ENCODE results near the gene PLIN5.
"Not testable (repeated sequence)": the region's sequence is repeated elsewhere in the genome, so short reads cannot be mapped to it uniquely, and the experiment has no call there.

The PLIN5 gene

DNA sequence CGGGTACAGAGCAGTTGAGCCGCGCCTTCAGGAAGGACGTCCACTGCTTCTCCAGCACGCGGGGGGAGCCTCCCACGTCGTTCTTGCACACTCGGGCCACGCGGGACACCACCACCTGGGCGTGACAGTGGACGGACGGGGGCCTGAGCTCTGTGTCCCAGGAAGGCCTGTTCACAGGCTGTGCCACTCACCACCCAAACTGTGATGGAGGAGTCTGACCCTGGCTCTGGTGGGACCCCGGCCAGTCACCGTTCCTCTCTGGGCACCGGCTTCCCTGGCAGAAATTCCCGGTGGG is 17.4 kb upstream of the PLIN5 start:
- peaks cover 46% of the 10 kb centered on the region for H3K27me3 ChIP-seq (replicated peaks; ENCODE audit: control insufficient read depth, insufficient read depth, low read length)
- no peaks in the 10 kb centered on the region for H3K9me3 ChIP-seq (ENCODE audit: control insufficient read depth, low read length)
- H3K9ac ChIP-seq (ENCODE audit: low read length) = no peak overlapping the region
- no peaks in the 10 kb centered on the region for H3K36me3 ChIP-seq (ENCODE audit: control insufficient read depth, insufficient read depth, low read length, severe bottlenecking)
- DNase-seq (ENCODE audit: low read depth) = no peak
- H3K4me1 ChIP-seq (ENCODE audit: control insufficient read depth, insufficient read depth, low read length) = no peaks in the 10 kb centered on the region
- no peak overlapping the region for H3K4me3 ChIP-seq (ENCODE audit: low read length)

DNA sequence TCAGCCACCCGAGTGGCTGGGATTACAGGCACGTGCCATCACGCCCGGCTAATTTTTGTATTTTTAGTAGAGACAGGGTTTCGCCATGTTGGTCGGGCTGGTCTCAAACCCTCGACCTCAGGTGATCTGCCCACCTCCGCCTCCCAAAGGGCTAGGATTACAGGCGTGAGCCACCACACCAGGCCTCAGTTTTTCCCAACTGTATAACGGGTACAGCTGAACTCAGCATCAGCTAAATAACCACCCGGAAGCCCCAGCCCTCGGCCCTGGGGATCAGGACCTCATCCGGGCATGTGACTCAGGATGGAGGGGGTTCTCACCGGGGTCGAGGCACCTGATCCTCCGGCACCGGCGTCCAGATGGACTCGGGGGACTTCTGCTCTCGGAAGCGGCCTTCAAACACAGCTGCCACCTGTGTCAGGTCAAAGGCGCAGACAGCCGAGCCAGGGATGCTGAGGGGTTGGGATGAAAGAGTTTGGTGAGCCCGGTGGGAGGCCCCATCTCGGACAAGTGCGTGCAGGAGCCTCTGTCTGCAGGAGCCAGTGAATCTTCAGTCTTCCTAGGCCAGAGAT is 15.5 kb upstream of the PLIN5 start:
- Histone ChIP-seq H3K9ac (ENCODE audit: low read length) (no peak overlapping the region), H3K4me3 (ENCODE audit: low read length) (no peak overlapping the region), H3K4me1 (ENCODE audit: control insufficient read depth, insufficient read depth, low read length) (no peaks in the 10 kb centered on the region), H3K27me3 (replicated peaks; ENCODE audit: control insufficient read depth, insufficient read depth, low read length) (peaks cover 36% of the 10 kb centered on the region), H3K36me3 (ENCODE audit: control insufficient read depth, insufficient read depth, low read length, severe bottlenecking) (no peaks in the 10 kb centered on the region), H3K9me3 (ENCODE audit: control insufficient read depth, low read length) (no peaks in the 10 kb centered on the region)
- no peak for DNase-seq (ENCODE audit: low read depth)

DNA sequence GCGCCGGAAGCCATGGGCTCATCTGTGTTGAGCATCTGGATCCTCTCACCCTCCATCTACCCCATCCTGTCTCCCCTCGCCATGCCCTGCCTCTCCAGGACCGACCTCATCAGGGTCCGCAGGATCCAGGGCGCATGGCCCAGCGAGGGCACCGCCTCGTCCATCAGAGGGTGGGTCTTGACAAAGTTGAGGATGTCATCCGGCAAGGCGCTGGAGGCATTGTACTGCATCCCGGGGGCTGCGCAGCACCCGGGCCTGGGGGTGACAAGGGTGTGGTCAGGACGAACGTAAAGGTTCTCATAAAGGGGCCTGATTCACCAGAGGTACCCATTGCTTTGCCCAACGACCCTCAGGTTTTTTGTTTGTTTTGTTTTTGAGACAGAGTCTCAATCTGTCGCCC is 15.0 kb upstream of the PLIN5 start:
- Histone ChIP-seq H3K4me3 (ENCODE audit: low read length) (no peak overlapping the region), H3K36me3 (ENCODE audit: control insufficient read depth, insufficient read depth, low read length, severe bottlenecking) (no peaks in the 10 kb centered on the region), H3K27me3 (replicated peaks; ENCODE audit: control insufficient read depth, insufficient read depth, low read length) (peaks cover 31% of the 10 kb centered on the region), H3K4me1 (ENCODE audit: control insufficient read depth, insufficient read depth, low read length) (no peaks in the 10 kb centered on the region), H3K9me3 (ENCODE audit: control insufficient read depth, low read length) (no peaks in the 10 kb centered on the region), H3K9ac (ENCODE audit: low read length) (no peak overlapping the region)
- DNase-seq (ENCODE audit: low read depth) = no peak

DNA sequence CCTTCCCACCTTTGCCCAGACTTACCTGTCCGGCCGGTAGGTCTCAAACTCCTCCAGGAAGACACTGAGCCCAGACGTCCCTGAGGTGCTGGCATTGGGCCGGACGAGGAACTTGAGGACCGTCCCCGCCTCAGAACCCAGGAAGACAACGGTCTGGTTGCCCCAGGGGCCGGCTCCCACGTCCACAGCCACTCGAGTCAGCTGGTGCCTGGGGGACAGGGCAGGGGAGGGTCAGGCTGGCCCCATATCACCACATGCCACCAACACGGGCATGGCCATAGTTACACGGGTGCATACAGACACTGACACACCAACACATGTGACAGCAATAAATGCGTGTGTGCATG is 13.2 kb upstream of the PLIN5 start:
- H3K4me1 ChIP-seq (ENCODE audit: control insufficient read depth, insufficient read depth, low read length) = no peaks in the 10 kb centered on the region
- peaks cover 17% of the 10 kb centered on the region for H3K27me3 ChIP-seq (replicated peaks; ENCODE audit: control insufficient read depth, insufficient read depth, low read length)
- no peaks in the 10 kb centered on the region for H3K9me3 ChIP-seq (ENCODE audit: control insufficient read depth, low read length)
- H3K4me3 ChIP-seq (ENCODE audit: low read length) = no peak overlapping the region
- no peaks in the 10 kb centered on the region for H3K36me3 ChIP-seq (ENCODE audit: control insufficient read depth, insufficient read depth, low read length, severe bottlenecking)
- H3K9ac ChIP-seq (ENCODE audit: low read length) = no peak overlapping the region
- DNase-seq (ENCODE audit: low read depth) = no peak

DNA sequence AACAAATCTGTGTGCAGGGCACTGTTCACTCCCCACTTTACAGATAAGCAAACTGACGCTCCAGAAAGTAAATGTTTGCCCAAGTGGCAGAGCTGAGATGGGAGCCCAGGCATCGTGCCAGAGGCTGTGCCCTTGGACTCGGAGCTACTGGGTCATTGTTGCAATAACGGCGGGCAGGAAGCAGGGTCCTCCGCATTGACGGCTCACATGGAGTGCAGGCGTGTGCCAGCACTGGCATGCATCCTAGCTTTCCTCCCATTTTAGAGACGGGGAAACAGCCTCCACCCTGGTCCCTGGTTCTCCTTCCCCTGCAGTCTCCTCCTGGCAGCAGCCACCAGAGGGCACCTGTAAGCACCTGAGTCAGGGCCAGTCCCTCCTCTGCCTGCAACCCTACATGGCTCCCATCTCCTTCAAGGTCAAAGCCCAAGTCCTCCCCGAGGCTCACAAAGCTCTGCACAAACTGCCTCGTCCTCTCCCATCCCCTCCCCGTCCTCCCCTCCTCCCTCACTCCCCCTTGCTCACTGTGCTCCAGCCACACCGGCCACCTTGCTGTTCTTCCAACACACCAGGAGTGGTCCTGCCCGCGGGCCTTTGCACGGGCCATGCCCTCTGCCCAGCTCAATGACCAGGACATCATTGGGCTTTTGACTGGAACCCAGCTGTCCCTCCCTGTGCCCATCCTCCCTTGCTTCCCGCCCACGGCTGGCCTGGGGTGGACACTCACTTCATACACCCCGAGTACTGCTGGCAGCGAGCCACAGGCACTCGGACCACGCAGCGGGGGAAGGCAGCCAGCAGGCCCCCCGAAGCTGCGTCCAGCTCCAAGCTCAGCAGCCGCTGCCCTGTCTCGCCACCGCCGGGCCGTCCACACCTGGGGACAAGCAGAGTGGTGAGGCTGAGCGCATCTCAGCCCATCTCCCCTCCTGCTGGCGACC is 12.5 kb upstream of the PLIN5 start:
- H3K27me3 ChIP-seq (replicated peaks; ENCODE audit: control insufficient read depth, insufficient read depth, low read length) = peaks cover 17% of the 10 kb centered on the region
- H3K9me3 ChIP-seq (ENCODE audit: control insufficient read depth, low read length) = no peaks in the 10 kb centered on the region
- no peaks in the 10 kb centered on the region for H3K36me3 ChIP-seq (ENCODE audit: control insufficient read depth, insufficient read depth, low read length, severe bottlenecking)
- no peak overlapping the region for H3K9ac ChIP-seq (ENCODE audit: low read length)
- peak; percentile 6 for DNase-seq (ENCODE audit: low read depth)
- H3K4me3 ChIP-seq (ENCODE audit: low read length) = no peak overlapping the region
- H3K4me1 ChIP-seq (ENCODE audit: control insufficient read depth, insufficient read depth, low read length) = no peaks in the 10 kb centered on the region

DNA sequence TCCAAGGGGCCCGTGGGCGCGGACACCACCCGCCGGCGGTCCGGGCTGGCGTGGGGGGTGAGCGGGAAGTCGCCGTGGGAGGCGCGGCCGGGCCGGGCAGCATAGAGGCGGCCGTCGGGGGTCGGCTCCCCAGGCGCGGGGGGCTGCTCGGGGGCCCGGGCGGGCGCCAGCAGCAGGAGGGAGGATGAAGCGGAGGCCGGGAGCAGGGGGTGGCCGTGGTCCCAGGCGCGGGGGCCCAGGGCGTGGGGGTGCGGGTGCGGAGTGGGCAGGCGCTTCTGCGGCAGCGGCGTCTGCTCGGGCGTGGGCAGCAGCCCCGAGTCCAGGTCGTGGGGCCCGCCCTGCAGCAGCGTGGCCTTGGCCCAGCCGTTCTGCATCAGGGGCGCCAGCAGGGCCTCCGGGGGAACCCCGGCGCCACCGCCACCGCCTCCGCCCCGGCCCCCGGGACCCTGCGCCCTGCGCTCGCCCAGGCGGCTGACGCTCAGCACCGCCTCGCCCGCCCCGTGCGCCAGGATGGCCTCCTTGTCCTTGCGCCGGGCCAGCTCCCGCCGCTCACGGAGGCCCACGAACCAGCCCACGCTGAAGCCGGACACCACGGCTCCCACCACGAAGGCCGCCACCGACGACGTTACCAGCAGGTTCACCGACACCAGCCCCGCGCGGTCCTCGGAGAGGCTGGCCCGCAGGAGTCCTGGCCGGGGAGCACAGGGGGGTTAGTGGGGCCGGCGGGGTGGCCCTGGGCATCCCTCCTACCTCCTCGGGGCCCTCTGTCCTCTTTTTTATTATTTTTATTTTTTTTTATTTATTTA is 9.0 kb upstream of the PLIN5 start:
- H3K4me3 ChIP-seq (ENCODE audit: low read length) = no peak overlapping the region
- H3K27me3 ChIP-seq (replicated peaks; ENCODE audit: control insufficient read depth, insufficient read depth, low read length) = peaks cover 9% of the 10 kb centered on the region
- H3K9ac ChIP-seq (ENCODE audit: low read length) = no peak overlapping the region
- DNase-seq (ENCODE audit: low read depth) = no peak
- H3K9me3 ChIP-seq (ENCODE audit: control insufficient read depth, low read length) = peaks cover 4% of the 10 kb centered on the region
- no peaks in the 10 kb centered on the region for H3K36me3 ChIP-seq (ENCODE audit: control insufficient read depth, insufficient read depth, low read length, severe bottlenecking)
- peaks cover 9% of the 10 kb centered on the region for H3K4me1 ChIP-seq (ENCODE audit: control insufficient read depth, insufficient read depth, low read length)

DNA sequence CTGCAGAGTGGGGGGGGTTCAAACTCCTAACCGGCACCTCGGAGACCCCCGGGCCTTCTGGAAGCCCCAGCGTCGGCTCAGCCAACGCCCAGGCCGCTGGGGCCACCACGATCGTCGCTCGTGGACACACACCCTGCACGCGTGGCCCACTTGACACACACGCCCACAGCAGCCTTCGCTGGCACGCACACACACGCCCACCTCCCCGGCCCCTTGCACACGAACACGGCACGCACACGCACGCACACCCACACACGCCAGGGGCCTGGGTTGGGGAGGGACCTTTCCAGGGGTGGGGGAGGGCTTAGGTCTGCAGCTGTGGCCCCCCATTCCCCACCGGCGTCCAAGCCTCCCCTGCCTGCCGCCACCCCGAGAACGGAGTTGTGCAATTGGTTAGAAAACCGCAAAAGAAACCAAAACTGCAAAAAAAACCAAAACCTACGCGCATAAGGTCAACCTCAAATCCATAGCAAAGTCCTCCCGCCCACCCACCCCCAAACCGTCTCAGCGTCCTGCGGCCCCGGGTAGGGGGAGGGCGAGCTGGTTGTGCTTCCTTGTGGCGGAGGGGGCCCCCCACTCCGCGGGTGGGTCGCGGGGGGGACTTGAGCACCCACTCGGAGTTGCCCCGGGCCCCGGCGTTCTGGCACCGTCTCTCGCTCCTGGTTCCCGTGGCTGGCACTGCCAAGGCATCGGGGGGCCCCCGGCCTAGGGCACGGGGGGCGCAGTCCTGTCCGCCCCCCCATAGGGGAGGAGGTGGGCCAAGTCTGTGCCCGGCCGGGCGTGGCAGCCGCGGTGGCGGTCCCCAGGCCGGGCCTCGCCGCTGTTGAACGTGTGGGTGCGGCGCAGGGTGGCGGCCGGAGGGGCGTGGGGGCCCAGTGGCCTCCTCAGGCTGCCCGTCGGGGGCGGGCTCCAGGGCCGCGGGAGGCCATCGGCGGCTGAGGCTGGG is 8.1 kb upstream of the PLIN5 start:
- DNase-seq (ENCODE audit: low read depth) = no peak

DNA sequence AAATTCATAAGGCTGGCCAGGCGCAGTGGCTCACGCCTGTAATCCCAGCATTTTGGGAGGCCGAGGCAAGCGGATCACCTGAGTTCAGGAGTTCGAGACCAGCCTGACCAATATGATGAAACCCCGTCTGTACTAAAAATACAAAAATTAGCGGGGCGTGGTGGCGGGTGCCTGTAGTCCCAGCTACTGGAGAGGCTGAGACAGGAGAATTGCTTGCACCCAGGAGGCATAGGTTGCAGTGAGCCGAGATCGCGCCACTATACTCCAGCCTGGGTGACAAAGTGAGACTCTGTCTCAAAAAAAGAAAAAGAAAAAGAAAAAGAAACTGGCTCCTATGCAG is 6.8 kb upstream of the PLIN5 start:
- not testable (repeated sequence) for DNase-seq (ENCODE audit: low read depth); H3K9ac ChIP-seq (ENCODE audit: low read length); H3K36me3 ChIP-seq (ENCODE audit: control insufficient read depth, insufficient read depth, low read length, severe bottlenecking); H3K9me3 ChIP-seq (ENCODE audit: control insufficient read depth, low read length); H3K4me3 ChIP-seq (ENCODE audit: low read length)
- Histone ChIP-seq H3K4me1 (ENCODE audit: control insufficient read depth, insufficient read depth, low read length) (peaks cover 13% of the 10 kb centered on the region), H3K27me3 (replicated peaks; ENCODE audit: control insufficient read depth, insufficient read depth, low read length) (peaks cover 21% of the 10 kb centered on the region)

More for the DNA sequence above, 8.1 kb upstream of the PLIN5 start:
- Histone ChIP-seq H3K27me3 (replicated peaks; ENCODE audit: control insufficient read depth, insufficient read depth, low read length) (peaks cover 13% of the 10 kb centered on the region), H3K9ac (ENCODE audit: low read length) (no peak overlapping the region), H3K4me3 (ENCODE audit: low read length) (no peak overlapping the region), H3K4me1 (ENCODE audit: control insufficient read depth, insufficient read depth, low read length) (peaks cover 9% of the 10 kb centered on the region), H3K36me3 (ENCODE audit: control insufficient read depth, insufficient read depth, low read length, severe bottlenecking) (no peaks in the 10 kb centered on the region), H3K9me3 (ENCODE audit: control insufficient read depth, low read length) (peaks cover 4% of the 10 kb centered on the region)

DNA sequence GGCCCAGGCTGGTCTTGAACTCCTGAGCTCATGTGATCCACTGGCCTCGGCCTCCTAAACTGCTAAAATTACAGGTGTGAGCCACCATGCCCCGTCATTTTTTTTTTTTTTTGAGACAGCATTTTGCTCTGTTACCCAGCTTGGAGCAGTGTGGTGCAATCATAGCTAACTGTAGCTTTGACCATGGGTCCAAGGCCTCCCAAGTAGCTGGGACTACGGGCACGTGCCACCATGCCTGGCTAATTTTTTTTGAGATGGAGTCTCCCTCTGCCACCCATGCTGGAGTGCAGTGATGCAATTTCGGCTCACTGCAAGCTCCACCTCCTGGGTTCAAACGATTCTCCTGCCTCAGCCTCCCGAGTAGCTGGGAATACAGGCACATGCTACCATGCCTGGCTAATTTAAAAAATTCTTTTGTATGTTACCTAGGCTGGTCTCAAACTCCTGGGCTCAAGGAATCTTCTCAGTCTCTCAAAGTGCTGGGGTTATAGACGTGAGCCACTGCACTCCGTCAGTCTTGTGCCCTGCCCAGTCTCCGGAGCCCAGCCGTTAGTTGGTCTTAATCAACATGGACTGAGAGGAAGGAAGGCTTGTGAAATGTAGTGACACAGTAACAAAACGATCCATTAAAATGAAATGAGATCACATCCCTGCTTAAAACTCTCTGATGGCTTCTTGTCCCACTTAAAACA is 6.2 kb upstream of the PLIN5 start:
- Histone ChIP-seq H3K4me3 (ENCODE audit: low read length) (no peak overlapping the region), H3K9me3 (ENCODE audit: control insufficient read depth, low read length) (peaks cover 4% of the 10 kb centered on the region), H3K36me3 (ENCODE audit: control insufficient read depth, insufficient read depth, low read length, severe bottlenecking) (no peaks in the 10 kb centered on the region), H3K9ac (ENCODE audit: low read length) (no peak overlapping the region), H3K27me3 (replicated peaks; ENCODE audit: control insufficient read depth, insufficient read depth, low read length) (peaks cover 25% of the 10 kb centered on the region), H3K4me1 (ENCODE audit: control insufficient read depth, insufficient read depth, low read length) (peaks cover 16% of the 10 kb centered on the region)
- DNase-seq (ENCODE audit: low read depth) = no peak

DNA sequence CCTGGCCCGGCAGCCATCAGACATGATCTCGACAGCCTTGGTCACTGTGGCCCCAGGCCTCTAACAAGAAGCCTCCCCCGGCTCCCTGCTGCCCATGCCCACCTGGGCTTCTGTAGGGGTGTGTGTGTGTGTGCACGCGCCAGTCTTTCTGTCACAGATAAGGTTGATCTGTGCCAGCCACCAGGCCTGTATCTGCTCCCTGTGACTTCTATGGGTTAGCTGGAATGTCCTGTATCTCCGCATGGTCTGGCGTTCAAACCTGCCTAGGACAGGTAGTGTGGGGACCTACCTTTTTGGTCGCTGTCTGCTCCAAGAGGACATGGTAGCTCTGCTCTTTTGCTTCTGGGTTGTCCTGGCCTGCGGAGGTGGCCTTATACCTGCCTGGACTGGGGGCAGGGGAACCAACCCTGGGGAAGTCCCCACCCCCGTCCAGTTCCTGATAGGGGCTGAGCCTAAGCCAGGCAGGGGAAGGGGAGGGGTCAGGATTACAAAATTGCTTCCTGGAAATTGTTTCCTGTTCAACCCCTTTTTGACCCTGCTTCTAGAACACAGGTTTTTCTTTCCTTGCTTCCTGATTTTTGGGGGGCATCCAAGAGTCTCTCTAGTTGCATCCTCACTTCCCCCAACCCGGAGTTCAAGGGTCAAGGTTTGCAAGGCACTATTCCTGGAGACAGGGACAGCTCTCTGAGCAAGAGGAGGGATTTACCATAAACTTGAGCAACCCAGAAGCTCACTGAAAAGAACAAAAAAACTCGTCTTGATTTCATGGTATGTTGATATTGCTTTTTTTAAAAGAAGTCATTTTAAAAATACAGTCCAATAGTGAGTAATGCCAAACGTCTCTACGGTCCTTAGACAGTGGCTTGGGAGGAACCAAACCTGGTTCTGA is 4.9 kb upstream of the PLIN5 start, which contains the start of gene LRG1:
LRG1 (minus strand) TSS at position 344 of the 889 bp plus-strand sequence; CDS start at position 321, 23 bp downstream.
- no peak for DNase-seq (ENCODE audit: low read depth)
- peaks cover 4% of the 10 kb centered on the region for H3K9me3 ChIP-seq (ENCODE audit: control insufficient read depth, low read length)
- H3K4me1 ChIP-seq (ENCODE audit: control insufficient read depth, insufficient read depth, low read length) = peaks cover 20% of the 10 kb centered on the region
- no peaks in the 10 kb centered on the region for H3K36me3 ChIP-seq (ENCODE audit: control insufficient read depth, insufficient read depth, low read length, severe bottlenecking)
- H3K4me3 ChIP-seq (ENCODE audit: low read length) = no peak within 1 kb of the TSS
- H3K9ac ChIP-seq (ENCODE audit: low read length) = no peak within 1 kb of the TSS
- H3K27me3 ChIP-seq (replicated peaks; ENCODE audit: control insufficient read depth, insufficient read depth, low read length) = peaks cover 36% of the 10 kb centered on the region
